GM12878 (cell line): ENCODE data around the gene PSME3IP1. TPM values are rescaled to one million over a fixed set of nuclear protein-coding genes. Genes with fewer than 3 reads are reported as not detected.

Source experiments
- ATAC-seq: fragments of 200-7000 bp; cut with Tn5 transposase; 3 replicates; pipeline ENCODE4 v1.9.1; 2020; ENCODE audit warnings: mild to moderate bottlenecking, moderate library complexity
- BruUV-seq: library from RNA; stranded (reverse); fragments of 400-500 nt; replicated peaks from 2 replicates; lab custom pipeline; 2021; lab: Mats Ljungman, UMichigan
- CTCF ChIA-PET: fragments of 300-600 bp; sonication (Branson Sonifier 250); formaldehyde crosslinking; extraction: SDS; loops from one replicate; lab custom pipeline; 2021; ENCODE audit warnings: inconsistent platforms; lab: Yijun Ruan, JAX
- POLR2A ChIA-PET: fragments of 350-600 bp; formaldehyde crosslinking; extraction: SDS; loops from one replicate; lab custom pipeline; 2021; ENCODE audit warnings: inconsistent platforms; lab: Charles Lee
- RAD21 ChIA-PET: fragments of 300-600 bp; sonication (Branson Sonifier 250); formaldehyde crosslinking; loops from one replicate; lab custom pipeline; 2023; ENCODE audit warnings: antibody characterized with exemption; ENCODE audit not compliant: unreplicated experiment; lab: Charles Lee
- SMC1A ChIA-PET: fragments of 300-600 bp; sonication (Branson Sonifier 250); formaldehyde crosslinking; loops from one replicate; lab custom pipeline; 2023; ENCODE audit not compliant: unreplicated experiment, uncharacterized antibody; lab: Charles Lee
- DNase-seq: peaks from one replicate; pipeline ENCODE4 v3.0.0-alpha.2; 2011; ENCODE audit warnings: low read depth, low spot score
- FAIRE-seq: peaks from 3 replicates; lab custom pipeline; 2011; peaks lifted over from hg19 to GRCh38; lab: Jason Lieb, UNC
- H2AFZ ChIP-seq: 2 replicates; pipeline ENCODE4 v1.6.0; 2011; ENCODE audit warnings: low read depth, low read length, control low read depth; ENCODE audit not compliant: control insufficient read depth
- H3K27ac ChIP-seq: 2 replicates; pipeline ENCODE4 v1.5.1; 2011; ENCODE audit warnings: control low read depth; ENCODE audit not compliant: control insufficient read depth, insufficient read depth
- H3K27me3 ChIP-seq, 2 experiments: replicated peaks in 1 of 2; 2 replicates each; pipeline versions ENCODE4 v1.6.0 to v1.6.1; 2011; ENCODE audit warnings: low read length in 1 of 2; ENCODE audit not compliant: control insufficient read depth in 2 of 2, insufficient read depth in 2 of 2
- H3K36me3 ChIP-seq, 2 experiments: 2 replicates each; pipeline ENCODE4 v1.5.1; 2011; ENCODE audit warnings: low read length in 1 of 2; ENCODE audit not compliant: control insufficient read depth in 2 of 2, insufficient read depth in 2 of 2
- H3K4me1 ChIP-seq: 2 replicates; pipeline ENCODE4 v1.6.1; 2011; ENCODE audit warnings: mild to moderate bottlenecking, low read length, moderate library complexity, mixed read lengths; ENCODE audit not compliant: control insufficient read depth, insufficient read depth
- H3K4me2 ChIP-seq: 2 replicates; pipeline ENCODE4 v1.6.0; 2011; ENCODE audit warnings: control low read depth; ENCODE audit not compliant: control insufficient read depth, insufficient read depth
- H3K4me3 ChIP-seq: fragments of 200-600 bp; sonication (generic); 2 replicates; pipeline ENCODE4 v1.5.1; 2016
- H3K79me2 ChIP-seq: 2 replicates; pipeline ENCODE4 v1.6.0; 2011; ENCODE audit warnings: low read length; ENCODE audit not compliant: control insufficient read depth, insufficient read depth
- H3K9ac ChIP-seq: 2 replicates; pipeline ENCODE4 v1.8.0; 2011; ENCODE audit warnings: low read length, control low read depth, mixed read lengths; ENCODE audit not compliant: control insufficient read depth, insufficient read depth
- H3K9me3 ChIP-seq: replicated peaks from 3 replicates; pipeline ENCODE4 v1.5.1; 2011; ENCODE audit warnings: mild to moderate bottlenecking, low read length; ENCODE audit not compliant: control insufficient read depth, insufficient read depth
- H4K20me1 ChIP-seq: 2 replicates; pipeline ENCODE4 v1.6.0; 2011; ENCODE audit not compliant: control insufficient read depth, insufficient read depth
- CBX3 ChIP-seq: fragments of 200-600 bp; sonication (generic); IDR thresholded peaks from 2 replicates; pipeline ENCODE4 v1.6.1; 2016; ENCODE audit warnings: low read depth, borderline replicate concordance
- CHD2 ChIP-seq: IDR thresholded peaks from 2 replicates; pipeline ENCODE4 v1.6.1; 2011; ENCODE audit warnings: low read depth, low read length, improper control_type of control experiment, borderline replicate concordance
- CREM ChIP-seq: IDR thresholded peaks from 2 replicates; pipeline ENCODE4 v1.6.1; 2014; ENCODE audit warnings: antibody characterized with exemption, low read depth
- DPF2 ChIP-seq: fragments of 450-650 bp; IDR thresholded peaks from 2 replicates; pipeline ENCODE4 v1.6.1; 2017; ENCODE audit warnings: mild to moderate bottlenecking
- ESRRA ChIP-seq: IDR thresholded peaks from 2 replicates; pipeline ENCODE4 v1.6.1; 2012; ENCODE audit warnings: mild to moderate bottlenecking, low read length, improper control_type of control experiment
- FOXK2 ChIP-seq: fragments of 450-650 bp; IDR thresholded peaks from 2 replicates; pipeline ENCODE4 v1.6.1; 2017; ENCODE audit warnings: mild to moderate bottlenecking, moderate library complexity
- HDAC6 ChIP-seq: fragments of 200-600 bp; sonication (generic); IDR thresholded peaks from one replicate; pipeline ENCODE4 v1.8.0; 2017; ENCODE audit warnings: antibody characterized with exemption; ENCODE audit not compliant: unreplicated experiment
- IKZF2 ChIP-seq, 2 experiments: fragments of 450-650 bp; IDR thresholded peaks; 2 replicates each; pipeline ENCODE4 v1.6.1; 2017; ENCODE audit warnings: mild to moderate bottlenecking in 2 of 2, moderate library complexity in 2 of 2
- JUND ChIP-seq: IDR thresholded peaks from 2 replicates; pipeline ENCODE4 v1.6.1; 2012; ENCODE audit warnings: low read depth, mild to moderate bottlenecking, low read length, improper control_type of control experiment, moderate library complexity
- KLF5 ChIP-seq: fragments of 450-650 bp; IDR thresholded peaks from 2 replicates; pipeline ENCODE4 v1.6.1; 2014; ENCODE audit warnings: mild to moderate bottlenecking; ENCODE audit not compliant: partially characterized antibody
- NFYB ChIP-seq: IDR thresholded peaks from 2 replicates; pipeline ENCODE4 v1.6.1; 2011; ENCODE audit warnings: low read depth, mild to moderate bottlenecking, low read length, improper control_type of control experiment, moderate library complexity; ENCODE audit not compliant: insufficient read depth
- POLR2A ChIP-seq: IDR thresholded peaks from 2 replicates; pipeline ENCODE4 v1.6.1; 2011; ENCODE audit warnings: low read depth, mild to moderate bottlenecking, low read length
- SUPT20H ChIP-seq: IDR thresholded peaks from 2 replicates; pipeline ENCODE4 v1.6.1; 2011; ENCODE audit warnings: low read depth, mild to moderate bottlenecking, low read length, moderate library complexity, borderline replicate concordance; ENCODE audit not compliant: control insufficient read depth
- YBX1 ChIP-seq: fragments of 450-650 bp; IDR thresholded peaks from 2 replicates; pipeline ENCODE4 v1.6.1; 2016; ENCODE audit warnings: antibody characterized with exemption
- ZNF217 ChIP-seq: fragments of 450-650 bp; IDR thresholded peaks from 2 replicates; pipeline ENCODE4 v1.6.1; 2017; ENCODE audit warnings: antibody characterized with exemption, mild to moderate bottlenecking
- ZNF687 ChIP-seq: fragments of 450-650 bp; IDR thresholded peaks from 2 replicates; pipeline ENCODE4 v1.6.1; 2017; ENCODE audit warnings: mild to moderate bottlenecking, moderate library complexity
- WGBS: methylation state at CpG from one replicate; pipeline ENCODE4 v1.1.6; 2016; ENCODE audit warnings: low lambda C conversion rate; ENCODE audit not compliant: insufficient replicate concordance, insufficient coverage; ENCODE audit errors: missing lambda C conversion rate; 5-methylcytosine and 5-hydroxymethylcytosine counted together
- in situ Hi-C: fragments of 300-500 bp; cut with MboI; formaldehyde crosslinking; loops from 9 replicates; pipeline ENCODE4 v1.14.3; 2018; ENCODE audit warnings: mixed read lengths
- intact Hi-C: fragments of 100-400 bp; cut with micrococcal nuclease; formaldehyde crosslinking; loops from one replicate; pipeline ENCODE4 v1.14.2; 2022; ENCODE audit not compliant: unreplicated experiment
- polyA plus RNA-seq, 11 experiments: library from polyadenylated mRNA; depleted of rRNA in 4 of 11; unstranded in 6 of 11; stranded (reverse) in 5 of 11; fragments of >200 nt; fragmentation: Nextera tagmentation in 4 of 11; fragmentation: Illumina TruSeq in 1 of 11; extraction: Ambion mirVana in 4 of 11; extraction: Trizol in 1 of 11; gene quantifications; 1 replicate in 1 of 11; 2 replicates in 10 of 11; pipeline versions ENCODE4 v1.2.1 to v1.2.3, GENCODE V29; 2011 to 2016; ENCODE audit warnings: inconsistent platforms in 2 of 11, missing spikeins in 2 of 11, low read depth in 1 of 11
- total RNA-seq, 4 experiments: library from RNA; depleted of rRNA in 3 of 4; stranded (reverse); fragments of >200 nt in 3 of 4; fragmentation: Illumina TruSeq in 1 of 4; extraction: Trizol in 1 of 4; gene quantifications; 2 replicates each; pipeline versions ENCODE4 v1.2.1 to v1.2.3, GENCODE V29; 2013 to 2021
- TF ChIP-seq, protein P1 (sequence below): IDR thresholded peaks from 2 replicates; pipeline ENCODE4 v1.6.1; 2011; ENCODE audit warnings: borderline replicate concordance, low read depth, mild to moderate bottlenecking, moderate library complexity, low read length; ENCODE audit not compliant: insufficient read depth, poor library complexity, severe bottlenecking
- TF ChIP-seq, protein P2 (sequence below): IDR thresholded peaks from 2 replicates; pipeline ENCODE4 v1.6.1; 2011; ENCODE audit warnings: low read depth, low read length, improper control_type of control experiment, borderline replicate concordance

PSME3IP1 gene
- total and polyA plus RNA-seq, 10 of the 15 experiments (the other 5 are each of a cell fraction or from before 2014, with no cell fraction given) = 67.9 to 174 (median 111) TPM

- intact Hi-C loops = no loop called here
- FAIRE-seq (no peak), ATAC-seq (no peak), DNase-seq (no peak)
- TF ChIP-seq POLR2A = no peak
- no peak for TF ChIP-seq CREM
- no peak for TF ChIP-seq KLF5
- no peak for TF ChIP-seq ESRRA
- TF ChIP-seq DPF2 = no peak
- TF ChIP-seq, protein P1, sequence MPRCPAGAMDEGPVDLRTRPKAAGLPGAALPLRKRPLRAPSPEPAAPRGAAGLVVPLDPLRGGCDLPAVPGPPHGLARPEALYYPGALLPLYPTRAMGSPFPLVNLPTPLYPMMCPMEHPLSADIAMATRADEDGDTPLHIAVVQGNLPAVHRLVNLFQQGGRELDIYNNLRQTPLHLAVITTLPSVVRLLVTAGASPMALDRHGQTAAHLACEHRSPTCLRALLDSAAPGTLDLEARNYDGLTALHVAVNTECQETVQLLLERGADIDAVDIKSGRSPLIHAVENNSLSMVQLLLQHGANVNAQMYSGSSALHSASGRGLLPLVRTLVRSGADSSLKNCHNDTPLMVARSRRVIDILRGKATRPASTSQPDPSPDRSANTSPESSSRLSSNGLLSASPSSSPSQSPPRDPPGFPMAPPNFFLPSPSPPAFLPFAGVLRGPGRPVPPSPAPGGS = no peak
- TF ChIP-seq ZNF687 = no peak
- TF ChIP-seq NFYB = no peak
- TF ChIP-seq CBX3 = no peak
- no peak for TF ChIP-seq IKZF2 (IDR thresholded peaks at IDR 0.05)
- no peak for TF ChIP-seq FOXK2
- TF ChIP-seq JUND = no peak
- TF ChIP-seq HDAC6 = no peak
- no peak for TF ChIP-seq ZNF217
- TF ChIP-seq CHD2 = no peak
- no peak for TF ChIP-seq YBX1
- no peak for TF ChIP-seq SUPT20H
- TF ChIP-seq, protein P2, sequence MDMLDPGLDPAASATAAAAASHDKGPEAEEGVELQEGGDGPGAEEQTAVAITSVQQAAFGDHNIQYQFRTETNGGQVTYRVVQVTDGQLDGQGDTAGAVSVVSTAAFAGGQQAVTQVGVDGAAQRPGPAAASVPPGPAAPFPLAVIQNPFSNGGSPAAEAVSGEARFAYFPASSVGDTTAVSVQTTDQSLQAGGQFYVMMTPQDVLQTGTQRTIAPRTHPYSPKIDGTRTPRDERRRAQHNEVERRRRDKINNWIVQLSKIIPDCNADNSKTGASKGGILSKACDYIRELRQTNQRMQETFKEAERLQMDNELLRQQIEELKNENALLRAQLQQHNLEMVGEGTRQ = no peak
- Histone ChIP-seq H4K20me1 (no peaks in the 10 kb centered on the region), H3K4me1 (peaks cover 15% of the 10 kb centered on the region), H3K4me2 (no peak overlapping the region), H3K9me3 (no peaks in the 10 kb centered on the region), H2AFZ (no peak overlapping the region), H3K36me3 (peaks cover 11 to 12% of the 10 kb centered on the region in 2 experiments), H3K27me3 (no peaks in the 10 kb centered on the region), H3K27ac (no peak overlapping the region), H3K9ac (no peak overlapping the region), H3K4me3 (no peak overlapping the region), H3K79me2 (no peaks in the 10 kb centered on the region)
- ChIA-PET RAD21 (no interaction called here), POLR2A (interaction anchor here (1.0 to 1.8 kb wide), 3 partner anchors 7 to 44 kb away, joined by 3 to 7 read pairs (median 3); no protein-coding TSS in a partner anchor), CTCF (interaction anchor here (0.7 to 1.4 kb wide), 4 partner anchors 38 to 268 kb away, joined by 3 read pairs; no protein-coding TSS in a partner anchor), SMC1A (no interaction called here)
- in situ Hi-C loops = no loop called here
- WGBS = 94% methylated on average over 10 of the region's 10 CpGs
- BruUV-seq = no TSS peak
These were observed 36.4 kb downstream of the PSME3IP1 start for GRCh38 chr16:57149391-57149790.
